T47D (cell line): ENCODE measurements around the gene ACTC1.

Source experiments
- DNase-seq, 2 experiments: peaks; one replicate each; pipeline versions ENCODE4 v3.0.0 to v3.0.0-alpha.2; 2011 to 2012; ENCODE audit warnings: low read depth in 1 of 2, low spot score in 1 of 2
- JUND ChIP-seq: IDR thresholded peaks from 2 replicates; pipeline ENCODE4 v1.6.1; 2012; ENCODE audit warnings: low read depth
- in situ Hi-C: cut with HindIII; loops from 2 replicates; pipeline ENCODE4 v1.10.0; 2016; ENCODE audit warnings: low sequenced_read_pairs, low pct_unique_long_range_greater_than_20kb

Gene ACTC1

DNA sequence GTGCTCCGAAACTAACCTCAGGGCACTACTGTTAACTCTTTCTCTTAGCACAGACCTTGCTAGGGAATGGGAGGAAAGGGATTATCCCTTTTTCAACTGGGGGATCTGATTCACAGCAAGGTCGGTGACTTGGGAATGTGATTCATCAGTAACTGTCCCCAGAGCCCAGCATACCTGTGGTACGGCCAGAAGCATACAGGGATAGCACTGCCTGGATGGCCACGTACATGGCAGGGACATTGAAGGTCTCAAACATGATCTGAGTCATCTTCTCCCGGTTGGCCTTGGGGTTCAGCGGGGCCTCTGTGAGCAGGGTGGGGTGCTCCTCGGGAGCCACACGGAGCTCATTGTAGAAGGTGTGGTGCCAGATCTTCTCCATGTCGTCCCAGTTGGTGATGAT, 2.3 kb downstream of the ACTC1 start:
- DNase-seq: no peak
- TF ChIP-seq JUND: no peak
- in situ Hi-C loops: no loop called here

DNA sequence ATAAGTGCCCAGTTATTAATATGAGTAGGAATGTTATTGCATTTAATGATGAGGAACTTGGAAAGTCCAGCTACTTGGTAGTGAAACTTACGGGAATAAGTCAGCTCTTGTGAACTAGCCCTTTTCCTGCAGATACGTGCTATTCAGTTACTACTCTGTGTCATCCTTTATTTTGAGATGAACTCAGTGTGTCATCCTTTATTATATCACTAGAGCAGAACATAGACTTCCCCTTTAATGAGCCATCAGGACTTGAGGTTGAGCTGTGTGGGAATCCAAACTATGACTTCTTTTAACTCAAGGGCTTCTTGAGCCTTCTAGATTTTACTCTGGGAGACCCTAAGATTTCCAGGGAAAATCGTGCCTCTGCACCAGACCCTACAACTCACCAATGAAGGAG, 3.6 kb downstream of the ACTC1 start:
- in situ Hi-C loops: no loop called here
- no peak for DNase-seq
- no peak for TF ChIP-seq JUND

DNA sequence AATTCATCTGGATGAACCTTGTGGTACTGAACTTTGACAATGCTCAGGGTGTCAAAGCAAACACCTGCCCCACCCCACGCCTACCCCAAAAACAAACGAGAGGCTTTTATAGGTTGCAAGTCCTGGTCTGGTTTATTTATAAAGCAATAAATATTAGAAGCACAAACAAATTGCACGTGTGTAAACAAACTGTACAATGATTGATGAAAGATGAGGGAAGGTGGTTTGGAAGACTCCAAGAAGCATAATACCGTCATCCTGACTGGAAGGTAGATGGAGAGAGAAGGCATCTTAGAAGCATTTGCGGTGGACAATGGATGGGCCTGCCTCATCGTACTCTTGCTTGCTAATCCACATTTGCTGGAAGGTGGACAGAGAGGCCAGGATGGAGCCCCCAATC, 5.2 kb downstream of the ACTC1 start:
- in situ Hi-C loops: no loop called here
- no peak for DNase-seq
- TF ChIP-seq JUND: no peak

DNA sequence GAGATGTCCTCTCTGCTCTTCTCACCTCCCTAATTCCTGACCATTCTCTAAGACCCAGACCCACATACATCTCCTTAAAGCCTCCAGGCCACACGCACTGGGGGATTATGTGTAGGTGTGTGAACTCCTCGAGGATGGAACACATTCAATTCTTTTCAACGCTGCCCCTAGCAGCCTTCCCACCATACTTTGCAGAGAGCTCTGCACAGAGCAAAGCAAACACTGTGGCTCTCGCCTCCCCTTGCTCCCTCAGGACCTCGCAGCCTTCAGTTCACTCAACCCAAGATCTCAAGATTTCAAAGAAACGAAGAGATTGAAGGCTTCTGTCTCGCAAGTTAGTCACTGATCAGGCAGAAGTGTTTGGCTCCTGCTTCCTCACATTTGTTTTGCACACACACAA, 6.0 kb downstream of the ACTC1 start:
- no peak for TF ChIP-seq JUND
- in situ Hi-C loops: no loop called here
- no peak for DNase-seq

DNA sequence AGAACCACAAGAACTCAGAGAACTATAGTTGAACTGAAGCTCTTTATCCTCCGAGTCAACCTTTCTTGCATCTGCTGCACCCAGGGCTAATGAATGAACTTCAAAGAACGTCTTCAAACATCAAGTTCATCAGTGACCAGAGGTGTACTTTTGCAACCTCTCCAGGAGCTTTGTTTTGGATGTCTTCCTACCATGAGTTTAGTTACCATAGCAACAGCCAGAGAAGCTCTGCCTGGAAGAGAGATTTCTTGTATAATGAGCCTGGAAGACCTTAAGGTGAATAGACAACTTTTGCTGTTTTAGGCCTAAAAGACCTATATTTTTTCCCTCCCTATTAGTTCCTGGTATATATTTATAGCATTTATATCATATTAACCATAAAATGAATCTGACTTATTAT, 9.1 kb downstream of the ACTC1 start:
- no peak for TF ChIP-seq JUND
- in situ Hi-C loops: no loop called here
- no peak for DNase-seq

DNA sequence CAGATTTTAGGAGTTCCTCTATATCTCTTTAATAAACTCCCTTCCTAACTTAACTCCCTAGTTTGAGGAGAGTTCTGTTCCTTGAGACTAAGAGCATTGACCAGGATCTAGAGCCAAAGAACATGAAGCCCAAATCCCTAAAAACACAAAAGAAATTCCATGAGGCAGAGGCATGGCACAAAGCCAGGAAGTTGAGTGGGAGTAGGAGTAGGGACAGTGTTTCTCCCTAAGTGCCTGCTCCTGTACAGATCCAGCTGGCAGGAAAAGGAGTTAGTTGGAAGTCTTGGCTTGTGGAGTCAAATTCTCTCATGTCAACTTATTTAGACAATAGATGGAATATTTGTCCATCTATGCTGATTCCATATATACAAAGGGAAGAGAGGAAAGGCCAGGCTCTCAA, 11.4 kb downstream of the ACTC1 start:
- peak in 1 of 2 experiments; percentile 31 for DNase-seq
- in situ Hi-C loops: no loop called here
- no peak for TF ChIP-seq JUND

DNA sequence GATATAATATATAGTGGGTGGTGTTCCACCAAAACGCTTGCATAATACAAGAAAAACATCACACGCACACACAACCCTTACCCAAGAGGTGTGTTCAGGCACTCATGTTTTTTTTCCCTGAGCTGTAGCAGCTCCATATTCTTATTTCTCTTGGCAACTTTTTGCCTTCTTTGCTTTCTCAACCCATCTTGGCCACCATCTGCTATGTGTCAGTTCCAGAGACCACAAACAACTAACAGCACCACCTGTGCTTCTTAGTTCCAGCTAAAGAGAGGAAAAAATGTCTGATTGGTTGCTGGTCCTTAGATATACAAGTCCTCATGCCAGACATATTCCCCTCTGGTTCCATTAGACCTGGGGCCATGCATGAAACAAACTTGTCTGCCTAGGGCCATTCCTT, 11.9 kb downstream of the ACTC1 start:
- DNase-seq: no peak
- no peak for TF ChIP-seq JUND

DNA sequence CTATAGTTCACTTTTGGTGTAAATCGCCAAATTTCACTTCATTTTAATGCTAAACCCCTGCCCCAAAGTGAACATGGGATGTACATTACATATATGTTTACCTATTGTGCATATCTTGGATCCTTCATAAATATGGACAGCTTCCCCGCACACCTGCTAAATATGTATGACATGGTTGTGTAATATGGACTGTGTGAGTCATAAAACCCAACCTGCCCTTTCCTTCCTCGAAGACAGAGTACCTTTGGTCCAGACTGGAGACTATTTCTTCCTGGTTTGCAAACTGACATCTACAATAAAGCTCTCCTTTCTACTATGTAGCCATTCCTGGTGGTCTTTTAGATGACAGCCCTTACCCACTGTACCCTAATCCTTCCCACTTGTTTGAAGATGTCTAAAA, 12.4 kb downstream of the ACTC1 start:
- TF ChIP-seq JUND: no peak
- DNase-seq: no peak
- in situ Hi-C loops: no loop called here

More for the DNA sequence above, 11.9 kb downstream of the ACTC1 start:
- in situ Hi-C loops: no loop called here

DNA sequence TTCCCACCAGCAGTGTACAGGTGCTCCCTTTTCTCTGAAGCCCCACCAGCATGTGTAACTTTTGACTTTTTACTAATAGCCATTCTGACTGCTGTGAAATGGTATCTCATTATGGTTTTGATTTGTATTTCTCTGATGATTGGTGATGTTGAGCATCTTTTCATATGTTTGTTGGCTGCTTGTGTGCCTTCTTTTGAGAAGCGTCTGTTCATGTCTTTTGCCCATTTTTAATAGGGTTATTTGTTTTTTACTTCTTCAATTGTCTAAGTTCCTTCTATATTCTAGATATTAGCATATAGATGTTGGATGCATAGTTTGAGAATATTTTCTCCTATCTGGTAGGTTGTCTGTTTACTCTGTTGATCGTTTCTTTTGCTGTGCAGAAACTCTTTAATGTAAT, 14.6 kb downstream of the ACTC1 start:
- no peak for TF ChIP-seq JUND
- no peak for DNase-seq
- in situ Hi-C loops: no loop called here

DNA sequence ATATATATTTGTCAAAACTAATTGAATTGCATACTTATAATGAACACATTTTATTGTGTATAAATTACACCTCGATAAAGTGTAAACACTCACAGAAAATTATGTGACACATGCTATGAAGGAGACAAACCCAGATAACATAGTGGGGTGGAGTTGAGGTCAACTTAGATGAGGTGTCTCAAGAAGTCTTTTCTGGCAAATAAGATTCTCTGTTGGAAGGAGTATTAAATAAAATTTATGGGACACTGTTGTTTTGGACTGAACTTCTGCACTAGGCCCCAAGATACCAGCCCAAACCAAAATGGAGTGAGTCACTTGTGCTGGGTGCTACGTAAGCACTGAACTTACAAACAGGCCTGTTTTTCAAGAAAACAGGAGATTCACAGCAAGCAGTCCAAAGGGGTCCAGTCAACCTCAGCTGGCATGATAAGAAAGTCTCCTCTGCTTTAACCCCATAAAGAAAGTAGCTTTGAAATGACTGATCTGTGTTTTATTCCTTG, 18.7 kb downstream of the ACTC1 start:
- no peak for DNase-seq
- no peak for TF ChIP-seq JUND
- in situ Hi-C loops: no loop called here

DNA sequence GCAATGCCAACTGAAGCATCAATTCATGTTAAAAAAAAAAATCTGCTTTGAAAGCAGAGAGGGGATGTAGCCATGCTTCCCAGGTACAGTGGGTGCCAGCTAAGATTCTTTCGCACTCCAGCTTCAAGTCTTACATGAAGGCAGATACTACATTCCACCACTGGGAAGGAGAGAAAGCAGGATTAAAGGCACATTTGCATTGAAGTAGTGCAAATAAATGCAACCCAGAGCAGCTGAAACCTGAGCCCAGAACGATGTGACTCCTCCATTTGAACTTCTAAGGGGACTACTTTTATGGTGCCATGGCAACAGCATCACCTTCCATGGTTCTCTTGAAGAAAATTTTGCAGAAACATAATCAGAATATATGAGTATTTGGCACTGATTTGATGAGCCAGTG, 21.4 kb downstream of the ACTC1 start:
- in situ Hi-C loops: no loop called here
- TF ChIP-seq JUND: no peak
- no peak for DNase-seq

DNA sequence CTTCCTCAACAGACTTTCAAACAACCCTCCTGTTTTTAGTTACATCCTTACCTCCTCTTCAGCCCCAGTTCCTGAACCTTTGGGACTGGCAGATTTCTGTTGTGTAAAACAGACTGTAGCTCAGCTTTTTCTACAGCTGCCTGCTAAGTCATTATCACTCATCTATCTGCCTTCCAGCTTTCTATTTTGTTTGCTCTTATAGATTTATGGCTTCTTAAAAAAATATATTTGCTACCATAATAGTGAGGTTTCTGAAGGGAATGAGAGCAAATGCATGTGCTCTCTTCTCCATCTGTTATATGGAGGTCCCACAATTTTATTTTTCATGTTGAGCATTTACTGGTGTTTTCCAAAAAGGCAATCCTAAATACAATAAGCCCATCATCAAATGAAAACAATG, 22.3 kb downstream of the ACTC1 start:
- no peak for TF ChIP-seq JUND
- in situ Hi-C loops: no loop called here
- no peak for DNase-seq

DNA sequence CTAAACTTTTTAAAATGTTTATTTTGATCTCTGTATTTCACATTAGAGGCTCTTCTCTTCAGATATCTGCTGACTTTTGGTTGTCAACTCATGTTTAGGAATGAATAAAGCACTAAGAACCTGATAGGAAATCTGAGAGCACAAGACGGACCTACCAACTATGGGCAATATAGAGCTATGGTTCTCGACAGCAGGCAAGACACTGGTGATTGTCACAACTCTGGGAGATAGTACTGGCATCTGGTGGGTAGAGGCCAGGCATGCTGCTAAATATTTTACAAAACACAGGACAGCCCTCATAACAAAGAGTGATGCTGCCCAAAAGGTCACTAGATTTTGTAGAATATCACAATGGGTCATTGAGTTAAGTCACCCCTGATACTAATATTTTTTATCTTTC, 23.0 kb downstream of the ACTC1 start:
- no peak for DNase-seq
- in situ Hi-C loops: no loop called here
- no peak for TF ChIP-seq JUND

DNA sequence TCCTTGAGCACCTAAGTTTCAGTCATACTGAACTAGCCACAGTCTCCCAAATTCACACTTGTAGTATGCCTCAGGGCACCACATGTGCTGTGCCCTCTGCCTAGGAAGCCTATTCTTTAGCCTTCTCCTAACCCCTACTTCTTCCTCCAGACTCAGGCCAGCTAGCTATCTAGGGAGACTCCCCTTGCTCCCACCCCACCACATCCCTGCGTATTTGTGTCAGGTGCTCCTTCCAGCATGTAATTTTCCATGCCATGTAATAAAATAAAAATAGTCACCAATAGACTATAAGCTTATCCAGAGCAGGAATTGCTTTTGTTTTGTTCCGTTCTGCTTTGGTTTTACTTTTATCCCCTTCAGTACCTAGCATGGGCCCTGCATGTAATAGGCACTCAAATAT, 25.6 kb downstream of the ACTC1 start:
- TF ChIP-seq JUND: no peak
- DNase-seq: no peak
- in situ Hi-C loops: no loop called here

DNA sequence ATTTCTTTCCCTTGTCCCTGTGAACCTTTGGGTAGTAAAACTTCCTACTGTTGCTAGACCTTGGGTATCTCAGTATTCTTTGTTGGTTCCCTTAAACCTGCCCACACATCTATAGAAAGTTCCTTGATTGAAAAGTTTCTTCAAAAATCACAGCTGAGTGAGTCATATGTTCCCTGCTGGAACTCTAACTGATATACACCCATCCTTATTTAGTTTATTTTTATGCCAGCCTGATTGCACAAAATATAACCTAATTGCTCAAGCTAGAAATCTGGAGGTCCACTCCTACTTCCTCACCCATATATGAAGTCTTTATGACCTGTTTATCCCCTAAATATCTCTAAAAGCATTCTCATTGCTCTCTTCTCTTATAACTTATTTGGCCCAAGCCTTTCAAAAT, 26.8 kb downstream of the ACTC1 start:
- TF ChIP-seq JUND: no peak
- no peak for DNase-seq
- in situ Hi-C loops: no loop called here
